Stimulated activated CD4-positive, alpha-beta T cell treated with anti-CD3 and anti-CD28 coated beads, Interleukin-15, amount 100 ng/mL, for 48 hours (primary cell): Measurements from ENCODE around the gene GSTK1.
A peak's percentile ranks its signal among the peaks of the same experiment; 100 is the strongest.
"Not testable (repeated sequence)": the region's sequence is repeated elsewhere in the genome, so short reads cannot be mapped to it uniquely, and the experiment has no call there.

Experiments
- DNase-seq, 2 donors: peaks; one replicate each; pipeline ENCODE4 v3.0.0-alpha.2; 2020; ENCODE audit warnings: low read depth in 2 of 2

The GSTK1 gene

DNA sequence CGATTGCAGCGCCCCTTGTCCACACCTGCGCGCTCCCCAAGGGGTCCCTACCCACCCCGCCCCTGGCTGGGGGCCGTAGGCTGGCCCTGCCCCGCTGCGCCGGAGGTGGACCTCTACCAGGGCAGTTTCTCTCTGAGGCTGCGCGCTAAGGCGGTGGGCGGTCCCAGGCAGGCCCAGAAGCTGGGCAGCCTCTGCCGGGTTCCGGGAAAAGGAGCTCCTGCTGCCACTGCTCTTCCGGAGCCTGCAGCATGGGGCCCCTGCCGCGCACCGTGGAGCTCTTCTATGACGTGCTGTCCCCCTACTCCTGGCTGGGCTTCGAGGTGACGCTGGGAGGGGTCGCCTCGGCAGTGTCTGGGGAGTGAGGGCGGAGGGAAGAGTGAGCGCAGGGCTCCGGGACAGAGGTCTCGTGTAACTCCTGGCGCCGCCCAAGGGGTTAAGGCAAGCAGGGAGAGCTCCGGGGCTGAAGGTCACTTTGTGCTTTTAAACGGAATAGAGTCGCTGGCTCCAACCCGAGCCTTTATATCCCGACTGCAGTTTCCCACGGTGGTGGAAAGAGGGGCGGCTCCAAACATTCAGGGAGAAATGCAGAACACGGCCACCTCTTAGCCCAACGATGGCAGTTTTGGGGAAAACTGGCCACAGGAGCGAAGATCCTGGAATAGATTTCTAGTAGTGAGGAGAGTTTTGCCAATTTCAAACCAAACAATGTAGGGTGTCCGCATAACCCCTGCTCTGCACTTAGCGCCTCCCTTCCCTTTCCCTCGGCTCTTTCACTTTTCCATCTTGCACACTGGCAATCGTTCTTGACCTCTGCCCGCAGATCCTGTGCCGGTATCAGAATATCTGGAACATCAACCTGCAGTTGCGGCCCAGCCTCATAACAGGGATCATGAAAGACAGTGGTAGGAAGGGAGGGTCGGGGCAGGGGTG lies at the start of gene GSTK1:
GSTK1 (plus strand) TSS at position 176 of the 930 bp plus-strand sequence; CDS start at position 249, 73 bp downstream.
- peak; percentile 64 to 72 for DNase-seq

DNA sequence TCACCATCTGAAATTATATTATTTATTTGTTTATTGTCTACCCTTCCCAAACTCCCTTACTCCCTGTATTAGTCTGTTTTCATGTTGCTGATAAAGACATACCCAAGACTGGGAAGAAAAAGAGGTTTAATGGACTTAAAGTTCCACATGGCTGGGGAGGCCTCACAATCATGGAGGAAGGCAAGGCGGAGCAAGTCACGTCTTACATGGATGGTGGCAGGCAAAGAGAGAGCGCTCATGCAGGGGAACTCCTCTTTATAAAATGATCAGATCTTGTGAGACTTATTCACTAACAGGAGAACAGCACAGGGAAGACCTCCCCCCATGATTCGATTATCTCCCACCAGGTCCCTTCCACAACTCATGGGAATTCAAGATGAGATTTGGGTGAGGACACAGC lies 49.8 kb upstream of the GSTK1 start:
- DNase-seq, result not testable (repeated sequence)

DNA sequence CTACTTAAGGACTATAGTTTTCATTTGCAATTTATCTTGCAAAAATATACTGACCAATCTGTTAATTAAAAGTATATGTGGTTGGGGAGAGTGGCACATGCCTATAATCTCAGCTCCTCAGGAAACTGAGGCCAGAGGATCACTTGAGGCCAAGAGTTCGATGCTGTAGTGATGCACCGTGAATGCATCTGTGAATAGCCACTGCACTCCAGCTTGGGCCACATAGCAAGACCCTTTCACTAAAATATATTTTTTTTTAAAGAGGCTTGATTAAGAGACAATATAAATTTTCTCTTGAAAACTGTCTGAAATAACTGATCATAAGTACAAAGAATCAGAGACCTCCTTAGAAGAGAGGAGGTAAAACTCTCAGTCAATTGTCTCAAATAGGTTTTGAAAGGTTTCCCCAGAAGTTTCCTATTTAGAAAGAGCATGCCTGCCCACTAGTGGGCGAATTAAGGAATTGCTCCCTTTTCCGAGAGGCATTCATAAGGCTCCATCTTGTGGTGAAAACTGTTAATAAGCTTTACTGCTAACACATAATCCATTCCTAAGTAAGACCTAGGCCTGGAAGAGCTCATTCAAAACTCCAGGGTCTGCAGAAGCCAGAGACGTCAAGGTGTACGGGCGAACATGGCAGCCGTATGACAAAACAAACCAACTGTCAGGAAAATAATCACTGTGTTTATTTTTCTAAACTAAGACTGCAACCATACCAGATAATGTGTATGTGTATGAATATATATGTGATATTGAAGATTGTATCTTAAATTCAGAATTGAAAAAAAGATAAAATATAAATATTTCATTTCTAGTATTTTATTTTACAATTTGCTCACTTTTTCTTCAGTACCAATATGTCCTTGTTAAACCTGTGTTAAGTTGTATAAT lies 48.2 kb upstream of the GSTK1 start:
- DNase-seq, result peak; percentile 26 to 43

DNA sequence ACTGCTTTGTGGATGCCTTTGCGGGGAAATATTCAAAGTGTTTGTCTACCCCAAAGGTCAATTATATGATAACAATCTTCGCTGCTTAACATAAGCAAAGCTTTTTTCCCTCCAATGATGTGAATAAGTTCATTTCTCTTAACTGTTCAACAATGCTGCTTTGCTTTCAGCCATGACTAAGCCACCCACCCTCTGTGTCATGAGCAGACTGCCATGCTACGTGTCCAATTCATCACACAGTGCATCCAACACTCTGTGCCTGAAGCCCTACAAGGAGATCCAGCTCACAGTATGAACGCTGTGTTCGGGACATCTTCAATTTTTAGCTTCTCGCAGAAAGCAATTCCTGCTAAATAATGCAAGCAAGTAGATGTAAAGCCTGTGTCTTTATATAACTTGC lies 47.1 kb upstream of the GSTK1 start:
- DNase-seq, result no peak

DNA sequence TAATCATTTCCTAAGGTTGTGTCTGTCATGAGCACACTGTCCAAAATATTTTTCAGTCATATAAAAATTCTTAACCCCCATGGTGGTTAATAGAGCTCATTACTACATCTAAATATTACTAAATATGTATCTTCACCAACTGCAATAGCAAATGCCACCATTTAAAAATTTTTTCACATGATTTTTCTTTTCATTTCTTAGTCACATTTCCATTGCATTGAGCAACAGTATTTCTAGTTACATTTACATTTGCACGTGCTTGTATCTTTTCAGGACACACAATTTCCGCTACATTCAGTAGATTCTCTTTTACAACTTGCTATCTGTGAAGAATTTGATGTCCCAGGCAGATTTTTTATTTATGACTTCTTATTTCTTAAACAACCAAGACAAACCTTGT lies 46.6 kb upstream of the GSTK1 start:
- no peak for DNase-seq

DNA sequence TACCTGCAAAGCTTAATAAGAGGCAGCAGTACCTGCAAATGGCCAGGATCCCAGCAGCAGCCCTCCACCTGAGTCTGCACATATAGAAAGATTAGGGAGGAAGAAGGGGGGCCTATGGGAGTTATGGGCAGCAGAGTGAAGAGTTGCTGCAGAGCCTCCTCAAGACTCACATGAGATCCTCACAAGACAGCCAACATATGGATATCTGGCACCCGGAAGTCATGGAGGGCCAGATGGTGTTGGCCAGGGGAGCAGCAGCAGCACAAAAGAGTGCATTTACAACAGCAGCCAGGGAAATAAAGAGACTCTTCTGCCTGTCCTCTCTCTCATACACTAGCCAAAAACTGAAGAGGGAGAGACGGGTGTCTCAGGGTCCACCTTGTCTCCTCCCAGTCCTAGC lies 45.4 kb upstream of the GSTK1 start:
- no peak for DNase-seq

DNA sequence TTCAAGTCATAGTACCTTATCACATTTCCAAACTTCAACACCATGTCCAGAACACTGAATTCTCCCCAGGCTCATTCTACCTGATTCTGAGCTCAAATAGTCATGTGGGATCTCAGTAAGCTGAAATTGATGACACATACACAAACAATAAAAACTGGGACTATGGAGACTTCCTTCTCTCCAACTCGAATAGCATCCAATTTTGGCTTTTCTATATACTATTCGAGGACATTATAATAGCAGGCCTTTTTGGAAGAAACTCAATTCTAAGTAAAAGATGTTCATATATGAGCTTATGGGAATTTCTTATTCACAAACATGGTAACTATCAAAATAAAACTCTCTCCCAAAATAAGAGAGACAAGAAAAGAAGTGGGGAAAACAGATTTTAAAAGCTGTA lies 42.0 kb upstream of the GSTK1 start:
- DNase-seq, result no peak

DNA sequence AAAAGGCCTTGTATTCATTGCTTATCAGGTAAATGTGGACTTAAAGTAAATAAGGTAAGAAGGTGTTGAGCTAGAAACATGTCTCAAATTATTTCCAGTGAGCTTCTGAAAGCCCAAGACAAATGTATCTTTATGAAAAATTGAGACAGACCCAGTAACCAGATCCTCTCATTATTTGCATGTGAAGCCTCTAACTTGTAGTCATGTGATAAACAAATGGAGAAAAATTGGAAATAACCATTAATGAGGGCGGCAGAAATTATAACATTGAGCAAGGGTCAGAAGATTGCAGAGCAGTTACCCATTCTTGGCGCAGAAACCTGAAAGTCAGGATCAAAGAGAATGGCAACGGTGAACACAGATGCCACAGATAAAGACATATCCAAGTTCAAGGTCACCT lies 41.5 kb upstream of the GSTK1 start, which contains the start of gene TAS2R40:
TAS2R40 (plus strand) TSS at position 301 of the 400 bp plus-strand sequence; CDS start at position 343, 42 bp downstream.
- DNase-seq, result no peak

DNA sequence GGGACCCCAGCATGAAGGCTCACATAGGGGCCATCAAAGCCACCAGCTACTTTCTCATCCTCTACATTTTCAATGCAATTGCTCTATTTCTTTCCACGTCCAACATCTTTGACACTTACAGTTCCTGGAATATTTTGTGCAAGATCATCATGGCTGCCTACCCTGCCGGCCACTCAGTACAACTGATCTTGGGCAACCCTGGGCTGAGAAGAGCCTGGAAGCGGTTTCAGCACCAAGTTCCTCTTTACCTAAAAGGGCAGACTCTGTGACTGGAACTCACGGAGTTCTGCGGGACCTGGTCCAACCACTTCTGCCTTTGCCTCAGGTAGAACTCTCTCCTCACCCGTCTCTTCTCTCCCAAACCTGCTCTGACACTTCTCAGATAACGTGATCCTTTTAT lies 40.5 kb upstream of the GSTK1 start:
- no peak for DNase-seq

DNA sequence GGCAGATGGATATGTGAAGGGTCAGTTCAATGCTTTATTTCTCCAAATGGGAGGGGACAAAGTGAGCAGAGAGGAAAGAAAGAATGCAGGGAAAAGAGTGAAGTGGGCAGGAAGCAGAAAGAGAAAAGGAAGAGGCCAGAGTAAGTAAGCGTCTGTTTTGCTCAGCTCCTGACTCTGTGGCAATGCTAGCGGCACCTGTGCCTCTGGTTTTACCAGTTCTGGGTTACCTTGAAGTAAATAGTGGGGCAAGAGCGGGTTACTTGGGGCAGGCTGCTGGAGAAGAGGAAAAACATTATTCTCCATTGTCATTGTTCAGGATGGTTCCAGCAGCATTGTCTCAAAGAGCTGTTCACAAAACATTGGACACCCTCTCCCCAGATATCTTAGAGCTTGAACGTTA lies 39.5 kb upstream of the GSTK1 start:
- DNase-seq, result no peak

DNA sequence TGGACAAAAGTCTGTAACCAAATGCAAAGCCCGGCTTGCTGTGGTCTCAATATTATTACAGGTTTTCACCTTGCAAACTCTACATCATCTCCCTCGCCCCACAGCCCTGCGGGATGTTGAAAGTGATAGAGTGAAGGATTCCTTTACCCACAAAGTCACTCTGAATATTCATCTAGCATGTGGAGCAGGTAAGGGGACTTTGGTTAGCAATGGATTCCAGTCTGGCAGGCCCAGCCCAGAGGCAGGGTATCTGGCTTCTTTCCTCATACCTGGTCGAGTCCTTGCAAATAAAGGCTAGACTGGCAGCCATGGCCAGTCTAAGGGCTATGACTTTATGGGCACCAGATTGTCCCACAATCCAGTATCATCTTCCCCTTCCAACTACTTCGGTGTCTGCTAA lies 38.2 kb upstream of the GSTK1 start:
- no peak for DNase-seq

DNA sequence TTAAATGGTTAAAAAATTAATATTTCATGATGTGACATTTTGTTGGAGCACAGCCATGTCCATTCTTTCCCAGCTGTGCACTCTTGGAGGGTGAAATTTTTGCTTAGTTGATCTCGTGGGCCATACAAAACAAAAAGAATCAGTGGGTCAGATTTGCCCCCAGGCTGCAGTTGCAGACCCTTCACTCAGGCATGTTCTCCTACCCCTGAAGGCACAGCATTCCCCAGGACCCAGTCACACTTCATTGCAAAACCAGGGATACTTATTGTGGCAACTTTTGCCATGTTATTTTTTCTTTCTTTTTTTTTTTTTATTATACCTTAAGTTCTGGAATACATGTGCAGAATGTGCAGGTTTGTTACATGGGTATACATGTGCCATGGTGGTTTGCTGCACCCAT lies 35.4 kb upstream of the GSTK1 start:
- DNase-seq, result no peak

DNA sequence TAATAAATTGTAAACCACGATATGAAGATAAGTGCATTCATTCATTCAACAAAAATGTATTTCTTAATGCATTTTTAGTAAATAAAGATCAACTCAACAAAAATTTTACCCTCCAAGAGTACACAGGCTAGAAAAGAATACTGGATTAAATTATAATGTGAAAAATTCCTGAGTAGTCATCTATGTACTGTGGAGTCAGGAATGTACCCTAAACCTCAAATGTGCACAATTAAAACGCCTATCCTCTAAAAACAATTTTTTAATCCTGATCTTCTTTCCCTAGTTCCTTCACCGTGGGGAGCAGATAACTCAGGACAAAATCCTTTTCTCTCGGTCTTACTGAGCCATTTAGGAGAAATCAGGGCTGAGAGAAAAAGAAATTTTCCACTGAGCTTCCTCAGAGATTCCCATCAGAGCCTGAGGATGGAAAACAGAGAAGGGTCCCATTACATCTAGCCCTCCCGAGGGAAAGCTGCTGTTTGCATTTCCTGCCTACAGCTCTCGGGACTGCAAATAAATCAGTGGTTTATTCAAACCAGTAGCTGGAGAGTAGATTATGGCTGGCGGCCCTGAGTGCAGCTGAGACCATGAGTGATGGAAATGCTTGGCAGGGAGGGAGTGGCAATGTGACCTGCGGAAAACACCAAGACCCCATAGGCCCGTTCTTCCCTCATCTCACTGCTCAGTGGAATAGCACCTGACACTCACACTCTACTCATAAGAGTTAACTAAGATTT lies 34.0 kb upstream of the GSTK1 start:
- DNase-seq, result no peak

DNA sequence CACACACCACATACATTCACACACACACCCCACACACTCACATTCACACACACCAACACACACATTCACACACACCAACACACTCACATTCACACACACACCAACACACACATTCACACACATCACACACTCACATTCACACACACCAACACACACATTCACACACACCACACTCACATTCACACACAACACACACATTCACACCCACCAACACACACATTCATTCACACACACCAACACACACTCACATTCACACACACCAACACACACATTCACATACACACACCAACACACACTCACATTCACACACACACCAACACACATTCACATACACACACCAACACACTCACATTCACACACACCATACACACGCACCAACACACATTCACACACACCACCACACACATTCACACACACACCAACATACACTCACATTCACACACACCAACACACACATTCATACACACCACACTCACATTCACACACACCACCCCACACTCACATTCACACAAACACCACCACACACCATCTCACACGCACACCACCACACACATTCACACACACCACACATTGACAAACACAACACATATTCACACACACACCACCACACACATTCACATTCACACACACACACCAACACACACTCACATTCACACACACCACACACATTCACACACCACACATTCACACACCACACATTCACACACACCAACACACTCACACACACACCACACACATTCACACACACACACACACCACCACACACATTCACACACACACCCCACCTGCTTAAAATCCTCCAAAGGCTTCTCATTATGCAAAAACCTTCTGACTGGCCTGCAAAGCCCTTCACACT lies 32.4 kb upstream of the GSTK1 start:
- no peak for DNase-seq

DNA sequence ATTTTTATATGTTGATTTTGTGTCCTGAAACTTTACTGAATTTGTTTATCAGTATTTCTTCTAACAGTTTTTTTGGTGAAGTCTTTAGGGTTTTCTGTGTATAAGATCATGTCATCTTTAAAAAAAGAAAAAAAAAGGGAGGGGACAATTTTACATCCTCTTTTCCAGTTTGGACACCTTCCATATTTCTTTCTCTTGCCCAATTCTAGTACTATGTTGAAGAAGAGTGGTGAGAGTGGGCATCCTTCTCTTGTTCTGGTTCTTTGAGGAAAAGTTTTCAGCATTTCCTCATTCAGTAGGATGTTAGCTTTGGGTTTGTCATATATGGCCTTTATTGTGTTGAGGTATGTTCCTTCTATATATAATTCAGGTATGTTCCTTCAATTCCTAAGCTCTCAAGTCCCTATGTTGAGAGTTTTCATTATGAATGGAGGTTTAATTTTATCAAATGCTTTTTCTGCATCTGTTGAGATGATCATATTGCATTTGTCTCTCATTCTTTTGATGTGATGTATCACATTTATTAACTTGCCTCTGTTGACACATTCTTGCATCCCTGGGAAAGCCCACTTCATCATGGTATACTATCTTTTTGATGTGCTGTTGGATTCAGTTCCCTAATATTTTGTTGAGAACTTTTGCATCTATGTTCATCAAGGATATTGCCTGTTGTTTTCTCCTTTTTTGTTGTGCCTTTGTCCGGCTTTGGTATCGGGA lies 29.3 kb upstream of the GSTK1 start:
- no peak for DNase-seq

DNA sequence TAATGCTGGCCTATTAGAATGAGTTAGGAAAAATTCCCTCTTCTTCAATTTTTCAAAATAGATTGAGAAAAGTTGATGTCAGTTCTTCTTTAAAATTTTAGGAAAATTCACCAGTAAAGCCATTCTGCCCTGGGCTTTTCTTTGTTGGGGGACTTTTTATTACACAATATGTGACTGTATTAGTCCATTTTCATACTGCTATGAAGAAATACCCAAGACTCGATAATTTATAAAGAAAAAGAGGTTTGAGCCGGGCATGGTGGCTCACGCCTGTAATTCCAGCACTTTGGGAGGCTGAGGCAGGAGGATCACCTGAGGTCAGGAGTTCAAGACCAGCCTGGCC lies 28.7 kb upstream of the GSTK1 start:
- DNase-seq, result no peak

DNA sequence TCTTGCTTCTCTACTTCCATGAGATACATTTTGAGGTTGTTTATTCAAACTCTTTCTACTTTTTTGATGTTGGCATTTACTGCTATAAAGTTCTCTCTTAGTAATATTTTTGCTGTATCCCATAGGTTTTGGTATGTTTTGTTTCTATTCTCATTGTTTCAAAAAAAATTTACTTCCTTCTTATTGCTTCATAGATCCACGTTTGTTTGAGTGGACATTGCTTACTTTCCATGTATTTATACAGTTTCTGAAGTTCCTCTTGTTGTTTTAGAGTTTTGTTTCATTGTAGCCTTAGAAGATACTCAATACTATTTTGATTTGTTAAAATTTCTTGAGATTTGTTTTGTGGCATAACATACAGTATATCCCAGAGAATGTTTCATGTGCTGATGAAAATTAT lies 27.7 kb upstream of the GSTK1 start:
- no peak for DNase-seq

DNA sequence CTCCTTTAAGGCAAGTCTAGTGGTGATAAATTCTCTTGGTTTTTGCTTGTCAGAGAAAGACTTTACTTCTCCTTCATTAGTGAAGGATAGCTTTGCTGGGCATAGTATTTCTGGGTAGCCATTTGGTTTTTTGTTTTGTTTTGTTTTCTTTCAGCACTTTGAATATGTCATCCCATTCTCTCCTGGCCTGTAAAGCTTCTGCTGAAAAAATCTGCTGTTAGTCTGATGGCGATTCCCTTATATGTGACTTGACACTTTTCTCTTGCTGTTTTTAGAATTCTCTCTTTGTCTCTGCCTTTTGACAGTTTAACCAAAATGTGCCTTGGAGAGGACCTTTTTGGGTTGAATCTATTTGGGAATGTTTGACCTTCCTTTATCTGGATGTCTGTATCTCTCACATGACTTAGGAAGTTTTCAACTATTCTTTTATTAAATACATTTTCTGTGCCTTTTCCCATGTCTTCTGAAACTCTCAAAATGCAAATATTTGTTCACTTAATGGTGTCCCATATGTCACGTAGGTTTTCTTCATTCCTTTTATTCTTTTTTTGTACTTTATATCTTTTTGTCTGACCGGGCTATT lies 26.7 kb upstream of the GSTK1 start:
- no peak for DNase-seq

DNA sequence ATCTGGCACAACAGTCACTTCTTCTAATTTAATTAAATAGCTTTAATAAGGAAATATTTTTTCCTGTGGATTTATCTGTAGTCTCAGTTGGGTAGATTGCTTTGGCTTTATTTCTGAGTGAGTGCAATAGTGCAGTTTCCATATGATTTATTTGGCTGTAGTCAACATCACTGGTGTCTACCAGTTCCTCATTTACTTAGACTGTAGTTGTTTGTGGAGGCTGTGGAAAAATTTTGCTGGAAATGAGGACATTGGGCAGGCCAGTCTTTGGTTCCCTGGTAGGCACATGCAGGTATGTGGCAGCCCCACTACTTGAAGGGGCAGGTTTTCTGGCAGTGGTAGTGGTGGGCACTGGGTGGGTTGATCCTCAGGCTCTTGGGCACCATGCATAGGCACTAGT lies 25.9 kb upstream of the GSTK1 start:
- DNase-seq, result no peak
